Hippocampal formation (tissue), 2 donors: ENCODE results near the gene ADGRG1.

Experiments used
- DNase-seq, 2 donors: peaks; one replicate each; lab custom pipeline; 2025; lab: John Stamatoyannopoulos, UW

Gene ADGRG1

DNA sequence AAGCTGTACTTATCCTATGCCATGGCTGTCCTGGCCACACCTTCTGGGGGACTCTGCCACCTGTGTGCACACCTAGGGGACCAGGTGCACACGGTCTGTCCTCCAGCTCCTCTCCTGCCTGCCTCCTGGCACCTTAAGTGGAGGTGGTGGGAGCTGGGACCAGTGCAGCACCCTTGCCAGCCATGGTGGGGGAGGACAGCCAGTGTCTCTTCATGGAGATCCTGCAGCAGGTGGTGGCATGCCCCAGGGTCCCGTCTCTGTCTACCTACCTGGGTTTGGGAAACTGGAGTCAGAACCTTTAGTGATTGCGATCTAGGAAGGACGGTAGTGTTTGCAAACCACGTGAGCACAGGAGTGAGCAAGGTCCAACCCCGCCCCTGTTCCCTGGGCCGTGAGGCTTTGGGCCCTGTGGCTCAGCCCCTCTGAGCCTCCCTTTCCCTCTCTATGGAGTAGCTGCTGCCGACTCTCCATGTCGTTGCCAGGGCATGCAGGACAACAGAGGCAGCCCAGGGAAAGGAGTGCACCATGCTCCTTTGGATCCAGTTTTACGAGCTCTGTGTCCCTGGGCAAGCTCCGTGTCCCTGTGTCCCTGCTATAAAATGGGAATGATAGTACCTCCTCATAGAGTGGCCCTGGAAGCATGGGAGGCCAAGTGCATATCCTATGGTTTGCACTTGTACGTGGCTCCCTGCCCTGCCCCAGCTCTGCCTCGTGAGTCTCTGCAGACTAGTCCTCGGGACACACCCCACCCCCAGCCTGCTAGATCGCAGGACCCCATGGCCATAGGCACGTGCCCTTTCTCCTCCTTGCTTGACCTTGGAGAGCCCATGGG, 7.1 kb downstream of the ADGRG1 start:
- no peak for DNase-seq

DNA sequence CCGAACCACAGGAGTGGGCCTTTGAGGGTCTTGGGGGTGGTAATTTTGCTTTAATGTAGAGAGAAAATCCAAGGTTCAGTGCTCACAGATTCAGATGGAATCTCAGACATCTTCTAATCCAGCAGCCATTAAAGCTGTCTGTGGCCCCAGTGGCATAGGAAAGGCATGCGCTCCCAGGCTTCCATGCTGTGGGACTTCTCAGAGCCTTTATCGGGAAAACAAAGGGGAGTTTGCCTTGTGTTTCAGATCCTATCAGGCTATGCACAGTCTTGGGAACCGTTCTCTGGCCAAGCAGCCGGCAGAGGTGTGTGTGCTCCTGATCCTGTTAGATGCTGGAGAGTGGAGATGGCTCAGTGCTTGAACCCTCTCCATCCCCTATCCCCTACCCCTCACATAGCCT, 7.8 kb downstream of the ADGRG1 start:
- DNase-seq: no peak

DNA sequence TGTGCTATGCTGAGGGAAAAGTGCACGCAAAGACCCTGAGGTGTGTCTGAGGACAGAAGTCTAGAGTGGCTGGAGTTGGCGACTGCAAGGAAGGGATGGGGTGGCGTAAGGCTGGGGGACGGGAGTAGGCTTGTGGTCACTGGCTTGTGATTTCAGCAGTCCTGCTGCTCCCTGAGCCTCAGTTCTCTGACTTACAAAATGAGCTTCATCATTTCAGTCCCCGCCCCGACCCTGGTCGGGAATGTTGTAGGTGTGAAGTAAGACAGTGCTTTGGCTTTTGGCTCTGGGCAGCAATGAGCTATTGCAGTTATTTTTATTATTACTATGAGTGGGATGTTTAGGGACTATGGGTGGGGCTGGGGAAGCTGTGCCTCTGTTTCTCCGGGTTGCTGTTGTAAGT, 8.6 kb downstream of the ADGRG1 start:
- DNase-seq: no peak

DNA sequence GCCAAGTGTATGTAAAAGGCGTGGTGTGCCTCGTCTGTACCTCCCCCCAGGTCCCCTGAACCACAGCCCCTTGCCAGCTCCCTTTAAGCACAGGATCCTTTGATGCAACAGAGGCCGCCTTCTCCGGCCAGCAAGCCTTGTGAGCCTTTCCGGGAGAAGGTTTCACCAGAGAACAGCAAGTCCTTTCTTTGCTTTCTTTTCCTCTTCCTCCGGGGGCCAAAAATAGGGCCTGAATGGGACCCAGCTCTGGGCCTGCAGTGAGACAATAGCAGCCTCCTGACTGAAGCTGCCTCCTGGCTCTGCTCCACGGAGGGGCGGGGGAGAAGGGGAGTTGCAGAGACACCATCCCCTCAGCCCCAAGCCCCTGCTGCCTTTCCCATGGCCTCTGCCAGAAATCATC, 9.0 kb downstream of the ADGRG1 start:
- peak; percentile 72 to 76 for DNase-seq

DNA sequence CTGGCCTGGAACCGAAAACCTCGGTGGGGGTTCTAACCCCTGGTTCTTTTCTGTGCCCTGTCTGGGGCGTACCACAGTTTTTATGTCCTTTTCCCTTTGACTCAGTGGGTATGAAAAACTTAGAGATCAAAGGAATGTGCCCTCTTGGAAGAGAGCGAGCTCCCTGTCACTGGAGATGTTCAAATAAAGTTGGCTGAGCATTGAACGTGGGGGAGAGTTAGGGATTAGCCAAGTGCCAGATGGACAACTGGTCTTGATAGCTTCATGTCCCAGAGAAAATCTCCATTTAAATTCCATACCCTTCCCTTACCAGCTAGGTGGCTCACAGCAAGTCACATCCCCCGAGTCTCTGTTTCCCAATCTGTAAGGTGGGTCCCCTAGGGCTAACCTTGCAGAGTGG, 9.5 kb downstream of the ADGRG1 start:
- DNase-seq: no peak

DNA sequence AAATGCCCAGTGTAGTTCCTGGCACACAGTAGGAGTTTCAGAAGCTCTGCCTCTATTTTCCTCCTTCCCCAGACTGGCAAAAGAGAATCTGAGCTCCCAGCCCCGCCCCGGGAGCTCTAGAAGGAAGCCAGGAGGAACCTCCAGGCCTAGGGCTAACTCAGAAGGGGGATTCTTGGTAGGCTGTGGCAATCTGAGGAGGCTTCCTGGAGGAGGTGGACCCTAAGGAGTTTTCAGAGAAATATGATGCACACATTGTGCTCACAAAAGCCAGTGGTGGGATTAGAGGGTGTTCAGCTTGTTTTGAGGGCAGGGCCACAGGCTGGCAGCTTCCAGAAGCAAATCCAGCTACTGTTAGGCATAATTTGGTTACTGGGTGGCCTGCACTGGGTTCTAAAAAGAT, 10.0 kb downstream of the ADGRG1 start:
- DNase-seq: no peak

DNA sequence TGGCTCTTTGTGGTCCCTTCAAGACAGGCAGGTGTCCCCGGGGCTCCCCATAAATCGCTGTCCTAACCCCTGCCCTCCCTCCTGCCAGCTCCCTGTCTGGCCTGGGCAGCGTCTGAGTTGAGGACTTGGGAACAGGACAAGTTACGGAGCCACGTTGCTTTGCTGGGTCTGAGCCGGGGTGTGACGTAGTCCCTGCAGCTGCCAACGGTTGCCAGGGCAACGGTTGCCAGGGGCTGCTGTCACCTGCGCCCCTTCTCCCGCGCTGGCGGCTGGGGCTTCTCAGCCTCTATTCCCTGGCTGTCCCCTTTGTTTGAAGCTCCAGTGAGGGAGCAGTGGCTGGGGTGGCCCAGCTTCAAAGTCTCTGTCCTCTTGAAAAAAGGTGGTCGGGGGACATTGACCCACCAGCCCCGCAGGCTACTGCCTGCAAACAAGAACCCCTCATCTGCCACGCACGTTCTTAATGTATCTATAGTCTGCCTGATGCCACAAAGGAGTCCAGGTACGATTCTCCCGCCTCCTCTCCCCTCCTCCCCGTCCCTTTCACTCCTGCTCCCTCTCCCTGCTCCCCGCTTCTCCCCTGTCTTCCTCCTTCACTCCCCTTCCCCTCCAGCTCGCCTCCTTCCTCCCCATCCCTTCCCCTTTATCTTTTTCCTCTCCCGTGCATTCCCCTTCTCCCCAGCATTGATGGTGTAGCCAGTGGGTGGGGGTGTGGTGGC, 10.9 kb downstream of the ADGRG1 start:
- DNase-seq: peak; percentile 67 to 77

DNA sequence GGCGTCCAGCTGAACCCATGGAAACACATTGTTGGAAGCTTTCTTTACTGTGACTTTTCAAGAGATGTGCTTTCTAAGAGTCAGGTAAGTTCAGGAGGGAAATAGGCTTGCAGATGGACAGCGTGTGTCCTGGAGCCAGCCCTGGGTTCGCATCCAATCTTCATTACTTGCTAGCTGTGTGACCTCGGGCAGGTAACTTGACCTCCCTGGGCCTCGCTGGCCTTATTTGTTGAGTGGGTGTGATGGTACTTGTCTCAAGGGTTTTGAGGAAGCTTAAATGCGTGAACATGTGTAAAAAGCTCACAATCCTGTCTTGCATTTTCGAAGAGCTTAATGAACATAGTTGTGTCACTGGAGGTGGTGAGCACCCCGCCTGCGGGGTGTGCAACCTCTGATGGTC, 11.8 kb downstream of the ADGRG1 start:
- DNase-seq: no peak

DNA sequence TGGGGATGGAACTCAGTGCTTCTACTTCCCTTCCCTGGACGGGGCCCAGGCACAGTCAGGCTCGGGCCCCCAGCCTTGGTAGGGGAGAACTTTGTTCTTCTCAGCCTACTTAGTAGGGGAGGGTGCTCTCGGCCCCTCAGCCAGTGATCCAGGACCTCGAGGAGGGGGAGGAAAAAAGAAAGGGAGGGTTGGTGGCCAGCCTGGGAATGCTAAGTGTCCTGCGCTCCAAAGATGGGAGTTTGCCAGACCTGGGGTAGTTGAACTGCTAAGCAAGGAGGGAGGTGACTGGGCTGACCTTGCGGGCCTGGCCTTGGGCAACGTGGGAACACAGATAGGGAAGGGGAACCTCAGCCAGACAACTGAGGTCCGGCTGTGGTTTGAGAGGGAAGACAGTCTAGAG, 12.2 kb downstream of the ADGRG1 start:
- DNase-seq: peak; percentile 34 to 52

DNA sequence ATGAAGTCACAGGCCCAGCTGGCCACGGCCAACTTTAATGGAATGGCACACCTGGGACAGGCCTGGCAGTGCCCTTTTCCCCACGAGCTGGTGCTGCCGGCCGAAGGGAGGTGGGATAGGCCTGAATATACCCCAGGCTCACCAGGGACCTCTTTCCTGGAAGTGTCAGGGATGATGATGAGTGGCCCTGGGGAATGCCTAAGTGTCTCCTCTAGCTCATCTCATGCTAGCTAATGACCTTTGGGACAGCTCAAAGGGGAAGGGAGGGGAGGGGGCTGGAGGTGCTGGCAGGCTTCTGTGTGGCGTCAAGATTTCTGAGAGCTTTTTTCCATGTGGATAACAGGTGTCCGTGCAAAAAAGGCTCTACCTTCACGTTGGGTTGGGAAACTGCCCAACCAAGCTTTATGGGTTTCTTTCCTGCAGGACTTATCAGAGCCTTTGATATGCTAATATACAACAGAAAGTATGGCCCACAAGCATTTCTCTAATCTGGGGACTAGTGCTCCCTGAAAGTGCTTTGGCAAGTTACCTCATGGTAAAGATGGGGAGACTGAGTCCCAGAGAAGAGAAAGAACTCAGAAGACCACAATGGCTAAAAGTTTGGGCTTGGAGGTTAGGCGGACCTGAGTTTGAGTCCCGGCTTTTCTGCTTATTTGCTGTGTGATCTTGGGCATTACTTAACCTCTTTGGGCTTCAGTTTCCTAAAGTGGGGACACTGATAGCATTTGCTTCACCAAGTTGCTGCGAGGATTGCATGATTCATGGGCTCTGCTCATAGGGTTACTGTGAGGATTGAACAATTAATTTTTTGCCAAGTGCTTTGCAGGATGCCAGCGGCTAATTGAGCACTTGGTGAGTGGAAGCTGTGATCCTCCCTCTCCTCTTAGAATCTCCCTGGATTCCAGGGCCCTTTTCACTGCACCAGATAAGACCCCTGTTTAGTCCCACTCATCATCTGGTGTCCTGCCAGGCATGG, 14.0 kb downstream of the ADGRG1 start:
- DNase-seq: no peak

DNA sequence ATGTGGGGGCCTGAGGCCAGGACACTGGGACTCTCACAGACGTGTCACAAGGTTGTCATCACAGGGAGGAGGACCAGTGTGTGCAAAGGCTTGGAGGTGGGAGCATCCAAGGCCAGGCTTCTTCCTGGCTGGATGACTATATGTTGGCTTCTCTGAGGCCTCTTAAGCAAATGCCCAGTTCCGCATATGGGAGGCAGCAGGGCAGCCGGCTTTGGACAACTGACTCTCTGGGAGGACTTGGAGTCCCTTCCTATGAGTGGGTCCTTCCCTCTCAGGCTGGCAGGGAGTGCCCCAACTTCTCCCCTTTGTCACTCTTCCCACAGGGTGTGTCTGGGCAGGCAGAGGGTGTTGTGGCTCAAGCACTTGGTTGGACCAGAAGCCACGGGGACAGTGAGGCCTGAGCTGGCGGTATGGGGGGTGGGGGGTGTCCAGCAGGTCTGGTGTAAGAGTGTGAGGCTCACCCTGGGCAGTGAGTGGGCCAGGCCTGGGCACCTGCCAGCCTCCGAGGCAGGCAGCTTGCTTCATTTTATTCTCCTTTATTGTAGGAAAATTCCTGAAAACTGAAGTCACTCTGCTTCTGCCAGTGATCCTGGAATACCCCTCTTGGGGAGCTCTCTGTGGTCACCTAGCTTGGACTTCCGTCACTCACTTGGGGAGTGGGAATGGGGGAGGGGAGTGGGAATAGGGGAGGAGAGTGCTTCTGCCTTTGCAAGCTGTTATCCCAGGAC, 14.9 kb downstream of the ADGRG1 start:
- DNase-seq: no peak

DNA sequence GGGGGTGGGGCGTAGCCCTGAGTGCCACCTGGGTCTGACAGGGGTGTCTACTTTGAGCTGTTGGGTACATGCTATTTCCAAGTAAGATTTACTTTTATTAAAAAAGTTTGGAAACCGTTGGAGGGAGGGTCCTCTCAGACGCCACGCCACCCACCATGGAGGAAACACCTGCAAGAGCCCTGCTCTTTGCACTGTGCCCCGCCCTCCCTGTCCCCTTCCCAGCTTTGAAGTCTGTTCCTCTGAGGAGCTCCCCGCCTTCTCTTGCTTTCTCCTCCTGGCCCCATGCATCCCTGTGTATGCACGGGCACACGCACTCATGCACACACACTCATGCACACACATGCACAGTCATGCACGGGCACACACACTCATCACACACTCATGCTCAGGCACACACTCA, 15.5 kb downstream of the ADGRG1 start:
- no peak for DNase-seq

DNA sequence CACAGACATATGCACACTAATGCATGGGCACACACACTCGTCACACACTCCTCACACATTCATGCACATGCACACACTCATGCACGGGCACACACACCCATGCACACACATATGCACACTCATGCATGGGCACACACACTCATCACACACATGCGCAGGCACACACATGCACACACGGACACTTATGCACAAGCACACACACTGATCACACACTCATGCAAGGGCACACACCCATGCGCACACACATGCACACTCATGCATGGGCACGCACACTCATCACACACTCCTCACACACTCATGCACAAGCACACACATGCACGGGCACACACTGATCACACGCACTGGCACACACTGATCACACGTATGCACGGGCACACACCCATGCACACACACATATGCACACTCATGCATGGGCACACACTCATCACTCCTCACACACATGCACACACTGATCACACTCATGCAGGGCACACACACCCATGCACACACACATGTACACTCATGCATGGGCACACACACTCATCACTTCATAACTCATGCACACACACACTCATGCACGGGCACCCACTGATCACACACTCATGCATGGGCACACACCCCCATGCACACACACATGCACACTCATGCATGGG, 16.1 kb downstream of the ADGRG1 start:
- no peak for DNase-seq

DNA sequence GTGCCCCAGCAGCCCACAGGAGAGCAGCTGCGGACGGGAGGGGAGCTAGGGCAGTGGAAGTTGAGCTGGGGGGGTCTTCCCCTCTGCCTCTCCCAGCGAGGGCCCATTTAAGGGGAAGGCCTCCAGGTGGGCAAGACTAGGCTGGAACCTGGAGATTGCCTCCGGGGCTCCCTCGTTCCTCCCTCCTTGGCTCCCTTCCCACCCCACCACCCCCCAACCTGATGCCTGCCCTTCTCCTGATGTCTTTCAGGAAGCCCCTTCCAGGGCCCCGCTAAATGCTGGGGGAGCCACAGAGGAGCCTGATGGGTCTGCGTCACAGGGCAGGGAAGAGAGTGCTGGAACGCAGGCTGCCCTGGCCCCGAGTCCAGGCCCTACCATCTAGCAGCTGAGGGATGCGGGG, 16.7 kb downstream of the ADGRG1 start:
- no peak for DNase-seq

DNA sequence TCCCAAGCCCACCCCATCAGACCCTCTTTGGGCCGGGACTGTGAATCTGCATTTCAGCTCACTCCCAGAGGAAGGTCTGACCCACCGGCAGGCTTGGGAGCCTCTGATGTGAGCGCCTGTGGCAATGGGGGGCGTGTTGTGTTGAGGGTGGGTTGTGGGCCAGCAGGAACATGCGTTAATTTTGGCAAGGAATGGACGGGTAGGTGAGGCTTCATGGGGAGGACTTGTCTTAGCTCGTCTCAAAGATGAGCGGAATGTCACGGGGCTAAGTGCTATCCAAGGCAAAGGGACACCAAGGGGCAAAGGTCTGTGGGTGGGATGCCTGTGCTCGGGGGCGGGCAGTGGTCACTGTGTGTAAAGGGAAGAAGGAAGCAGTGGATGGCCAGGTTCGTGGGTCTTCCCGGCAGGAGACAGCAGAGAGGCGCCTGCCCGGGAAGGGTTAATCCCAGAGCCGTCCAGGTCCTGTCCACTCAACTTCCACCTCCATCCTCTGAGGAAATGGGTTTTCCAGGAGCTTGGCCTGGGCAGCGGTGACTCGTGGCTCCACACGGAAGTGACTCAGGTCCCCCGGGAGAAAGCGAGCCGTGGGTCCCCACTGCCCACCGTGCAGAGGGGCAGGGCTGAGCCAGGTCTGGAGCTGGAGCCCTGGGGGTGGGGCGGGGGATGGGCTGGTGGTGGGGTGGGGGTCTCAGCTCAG, 17.4 kb downstream of the ADGRG1 start:
- no peak for DNase-seq

DNA sequence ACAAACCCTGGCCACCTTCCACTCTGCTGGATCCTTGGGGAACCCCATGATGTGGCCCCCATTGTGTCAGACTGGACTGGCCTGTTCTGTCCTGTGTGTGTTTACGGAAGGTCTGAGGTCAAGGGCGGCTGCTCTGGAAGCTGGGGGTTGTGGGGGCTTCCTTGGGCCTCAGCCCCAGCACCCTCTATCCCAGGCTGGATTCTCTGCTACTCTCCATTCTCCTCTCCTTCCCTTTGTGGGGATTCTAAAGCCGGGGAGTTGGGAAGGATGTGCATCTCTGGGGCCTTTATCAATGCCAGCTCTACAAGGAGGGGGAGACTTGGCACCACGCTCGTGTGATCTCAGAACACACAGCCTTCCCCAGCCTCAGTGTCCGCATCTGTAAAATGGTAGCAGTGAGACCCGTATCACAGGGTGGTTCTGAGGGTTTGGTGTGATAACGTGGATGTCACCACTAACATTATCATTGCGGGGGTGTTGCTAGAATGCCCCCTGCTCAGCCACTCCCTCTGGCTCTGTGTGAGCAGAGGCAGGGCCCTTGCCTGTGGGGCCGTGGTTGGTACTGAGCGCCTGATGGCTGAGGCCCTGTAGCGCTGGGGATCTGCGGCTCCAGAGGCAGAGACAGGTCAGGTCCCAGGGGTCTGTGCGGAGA, 18.1 kb downstream of the ADGRG1 start:
- DNase-seq: no peak

DNA sequence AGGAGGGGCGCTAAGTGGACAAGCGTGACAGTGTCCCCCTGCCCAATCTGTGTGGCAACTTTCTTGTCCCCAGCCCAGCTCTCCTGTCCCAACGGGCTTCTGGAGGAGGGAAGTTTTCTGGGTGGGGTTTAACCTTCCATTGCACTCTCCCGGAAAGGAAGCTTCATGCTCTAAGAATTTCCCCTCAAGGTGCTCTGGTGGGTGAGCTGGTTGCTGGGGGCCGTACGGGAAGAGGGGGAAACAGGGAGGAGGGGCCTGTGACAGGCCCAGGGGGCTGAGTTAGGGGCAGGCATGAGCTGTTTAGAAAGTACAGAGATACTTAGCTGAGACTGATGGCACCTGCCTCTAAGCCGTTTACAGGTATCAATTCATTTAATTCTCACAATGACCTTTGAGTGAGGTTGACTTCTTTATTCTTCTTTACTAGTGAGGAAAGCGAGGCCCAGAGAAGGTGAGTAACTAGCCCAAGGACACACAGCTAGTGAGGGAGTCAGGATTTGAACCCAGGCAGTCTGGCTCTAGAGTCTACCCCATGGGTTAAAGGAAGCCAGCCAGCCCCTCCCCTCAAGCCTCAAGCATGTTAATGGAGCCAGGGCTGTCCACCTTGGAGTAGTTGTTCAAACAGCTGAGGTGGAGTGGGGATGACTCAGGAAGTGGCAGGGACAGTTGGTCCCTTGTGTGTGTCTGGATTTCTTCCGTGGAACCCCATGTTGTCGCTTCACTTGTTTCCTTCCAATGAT, 18.9 kb downstream of the ADGRG1 start:
- no peak for DNase-seq

DNA sequence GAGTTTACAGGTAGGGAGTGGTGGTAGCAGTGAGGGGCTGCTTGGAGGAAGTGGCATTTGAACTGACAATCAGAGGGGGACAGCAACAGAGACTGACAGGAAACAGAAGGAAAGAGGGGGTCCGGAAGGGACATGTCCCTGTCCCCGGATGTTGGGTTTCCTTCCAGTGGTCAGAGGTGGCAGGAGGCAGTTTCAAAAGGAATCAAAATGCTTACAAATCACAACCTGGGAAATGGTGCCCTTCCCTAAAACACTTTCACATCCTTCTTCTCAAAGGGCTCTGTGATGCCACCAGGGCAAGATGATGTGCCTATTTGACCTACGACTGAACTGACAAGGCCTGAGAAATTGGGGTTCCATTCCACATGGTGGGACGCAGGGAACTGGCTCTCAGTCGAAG, 19.7 kb downstream of the ADGRG1 start:
- DNase-seq: peak in 1 of 2 donors; percentile 33
